Activated CD4-positive, alpha-beta memory T cell treated with anti-CD3 and anti-CD28 coated beads, Interleukin-2, amount 10 ng/mL, durations not matched to agents 7 days and 5 days (primary cell): ENCODE data around the gene SLMAP. TPM values are rescaled to one million over a fixed set of nuclear protein-coding genes. Genes with fewer than 3 reads are reported as not detected.

Source experiments
- CTCF ChIA-PET: fragments of 350-600 bp; sonication (Branson Sonifier 250); formaldehyde crosslinking; loops from one replicate; lab custom pipeline; 2021; ENCODE audit warnings: antibody characterized with exemption, inconsistent platforms; lab: Charles Lee
- POLR2A ChIA-PET: fragments of 350-600 bp; sonication (Branson Sonifier 250); formaldehyde crosslinking; loops from one replicate; lab custom pipeline; 2021; ENCODE audit warnings: antibody characterized with exemption; lab: Charles Lee
- DNase-seq: peaks from one replicate; pipeline ENCODE4 v3.0.0-alpha.2; 2020
- H3K27ac Mint-ChIP-seq: one replicate; pipeline ENCODE4 v1.8.0; 2021; ENCODE audit warnings: mild to moderate bottlenecking, mixed read lengths
- H3K27me3 Mint-ChIP-seq: one replicate; pipeline ENCODE4 v1.8.0; 2021; ENCODE audit warnings: mixed read lengths
- H3K36me3 Mint-ChIP-seq: one replicate; pipeline ENCODE4 v1.8.0; 2021; ENCODE audit warnings: low read depth, mixed read lengths
- H3K4me1 Mint-ChIP-seq: one replicate; pipeline ENCODE4 v1.8.0; 2021; ENCODE audit warnings: mixed read lengths
- H3K4me3 Mint-ChIP-seq: one replicate; pipeline ENCODE4 v1.8.0; 2021; ENCODE audit warnings: mild to moderate bottlenecking, mixed read lengths
- H3K9me3 Mint-ChIP-seq: one replicate; pipeline ENCODE4 v1.8.0; 2021; ENCODE audit warnings: mixed read lengths
- total RNA-seq, 2 experiments: library from RNA; stranded (reverse); gene quantifications; one replicate each; pipeline ENCODE4 v1.2.3, GENCODE V29; 2021

SLMAP gene
- total RNA-seq, 2 experiments from 2014 or later, result 53.4 to 55.6 TPM

GRCh38 chr3:57923752-57924151 lies 167.6 kb downstream of the SLMAP start:
- no peak for DNase-seq
- POLR2A ChIA-PET, result interaction anchor here (0.6 kb wide), 1 partner anchor 114 kb away, joined by 3 read pairs; no protein-coding TSS in a partner anchor
- H3K4me1 Mint-ChIP-seq, result peaks cover 3% of the 10 kb centered on the region
- CTCF ChIA-PET, result interaction anchor here (1.0 to 1.1 kb wide), 2 partner anchors 39 to 526 kb away, joined by 3 read pairs; no protein-coding TSS in a partner anchor
- no peak overlapping the region for H3K27ac Mint-ChIP-seq
- peaks cover 36% of the 10 kb centered on the region for H3K36me3 Mint-ChIP-seq
- H3K27me3 Mint-ChIP-seq, result no peaks in the 10 kb centered on the region
- no peaks in the 10 kb centered on the region for H3K9me3 Mint-ChIP-seq
- H3K4me3 Mint-ChIP-seq, result no peak overlapping the region

GRCh38 chr3:57927166-57927565 lies 171.1 kb downstream of the SLMAP start:
- POLR2A ChIA-PET, result no interaction called here
- no peaks in the 10 kb centered on the region for H3K9me3 Mint-ChIP-seq
- no peak for DNase-seq
- H3K4me3 Mint-ChIP-seq, result no peak overlapping the region
- peaks cover 32% of the 10 kb centered on the region for H3K36me3 Mint-ChIP-seq
- peaks cover 3% of the 10 kb centered on the region for H3K4me1 Mint-ChIP-seq
- CTCF ChIA-PET, result no interaction called here
- no peak overlapping the region for H3K27ac Mint-ChIP-seq
- H3K27me3 Mint-ChIP-seq, result no peaks in the 10 kb centered on the region

- ChIA-PET POLR2A (interaction anchor here (1.0 kb wide), 1 partner anchor 12 kb away, joined by 3 read pairs; no protein-coding TSS in a partner anchor), CTCF (no interaction called here)
- Mint-ChIP-seq H3K27ac (no peak overlapping the region), H3K4me1 (peaks cover 3% of the 10 kb centered on the region), H3K27me3 (no peaks in the 10 kb centered on the region), H3K9me3 (no peaks in the 10 kb centered on the region), H3K4me3 (no peak overlapping the region), H3K36me3 (peaks cover 36% of the 10 kb centered on the region)
- no peak for DNase-seq
Measured at GRCh38 chr3:57927916-57928315, 171.8 kb downstream of the SLMAP start.

- ChIA-PET CTCF (no interaction called here), POLR2A (interaction anchor here (1.0 kb wide), 1 partner anchor 12 kb away, joined by 3 read pairs; no protein-coding TSS in a partner anchor)
- H3K4me3 Mint-ChIP-seq, result no peak overlapping the region
- H3K27me3 Mint-ChIP-seq, result no peaks in the 10 kb centered on the region
- peaks cover 32% of the 10 kb centered on the region for H3K36me3 Mint-ChIP-seq
- H3K27ac Mint-ChIP-seq, result no peak overlapping the region
- no peaks in the 10 kb centered on the region for H3K9me3 Mint-ChIP-seq
- no peak for DNase-seq
- H3K4me1 Mint-ChIP-seq, result peaks cover 2% of the 10 kb centered on the region
Measured at GRCh38 chr3:57928511-57928910, 172.4 kb downstream of the SLMAP start.

- no peaks in the 10 kb centered on the region for H3K27me3 Mint-ChIP-seq
- no peak for DNase-seq
- POLR2A ChIA-PET, result no interaction called here
- no peak overlapping the region for H3K4me3 Mint-ChIP-seq
- H3K9me3 Mint-ChIP-seq, result no peaks in the 10 kb centered on the region
- CTCF ChIA-PET, result no interaction called here
- no peaks in the 10 kb centered on the region for H3K4me1 Mint-ChIP-seq
- peaks cover 22% of the 10 kb centered on the region for H3K36me3 Mint-ChIP-seq
- no peak overlapping the region for H3K27ac Mint-ChIP-seq
Measured at GRCh38 chr3:57929988-57930387, 173.9 kb downstream of the SLMAP start.

- ChIA-PET CTCF (no interaction called here), POLR2A (no interaction called here)
- Mint-ChIP-seq H3K27me3 (no peaks in the 10 kb centered on the region), H3K4me1 (no peaks in the 10 kb centered on the region), H3K4me3 (no peak overlapping the region), H3K9me3 (no peaks in the 10 kb centered on the region), H3K27ac (no peak overlapping the region), H3K36me3 (peaks cover 11% of the 10 kb centered on the region)
- no peak for DNase-seq
Measured at GRCh38 chr3:57933602-57934001, 177.5 kb downstream of the SLMAP start.

GRCh38 chr3:57934373-57934772 lies 178.3 kb downstream of the SLMAP start:
- H3K9me3 Mint-ChIP-seq, result no peaks in the 10 kb centered on the region
- POLR2A ChIA-PET, result no interaction called here
- peaks cover 11% of the 10 kb centered on the region for H3K36me3 Mint-ChIP-seq
- H3K4me1 Mint-ChIP-seq, result no peaks in the 10 kb centered on the region
- DNase-seq, result no peak
- no peak overlapping the region for H3K4me3 Mint-ChIP-seq
- no peaks in the 10 kb centered on the region for H3K27me3 Mint-ChIP-seq
- CTCF ChIA-PET, result no interaction called here
- no peak overlapping the region for H3K27ac Mint-ChIP-seq

GRCh38 chr3:57935539-57935938 lies 179.4 kb downstream of the SLMAP start:
- no peak for DNase-seq
- H3K36me3 Mint-ChIP-seq, result peaks cover 11% of the 10 kb centered on the region
- H3K4me1 Mint-ChIP-seq, result no peaks in the 10 kb centered on the region
- no peaks in the 10 kb centered on the region for H3K9me3 Mint-ChIP-seq
- ChIA-PET POLR2A (no interaction called here), CTCF (interaction anchor here (0.5 to 0.9 kb wide), 2 partner anchors 26 to 40 kb away, joined by 3 read pairs; no protein-coding TSS in a partner anchor)
- H3K27me3 Mint-ChIP-seq, result no peaks in the 10 kb centered on the region
- H3K4me3 Mint-ChIP-seq, result no peak overlapping the region
- H3K27ac Mint-ChIP-seq, result no peak overlapping the region

GRCh38 chr3:57937092-57937491 lies 181.0 kb downstream of the SLMAP start:
- Mint-ChIP-seq H3K4me3 (no peak overlapping the region), H3K9me3 (peaks cover 3% of the 10 kb centered on the region), H3K27ac (no peak overlapping the region), H3K27me3 (no peaks in the 10 kb centered on the region), H3K4me1 (no peaks in the 10 kb centered on the region), H3K36me3 (peaks cover 8% of the 10 kb centered on the region)
- no peak for DNase-seq
- CTCF ChIA-PET, result no interaction called here
- POLR2A ChIA-PET, result no interaction called here

- Mint-ChIP-seq H3K27ac (no peak overlapping the region), H3K4me1 (no peaks in the 10 kb centered on the region), H3K9me3 (peaks cover 3% of the 10 kb centered on the region), H3K27me3 (no peaks in the 10 kb centered on the region), H3K36me3 (no peaks in the 10 kb centered on the region), H3K4me3 (no peak overlapping the region)
- no peak for DNase-seq
- ChIA-PET POLR2A (no interaction called here), CTCF (no interaction called here)
Measured at GRCh38 chr3:57939775-57940174, 183.7 kb downstream of the SLMAP start.

- H3K27me3 Mint-ChIP-seq, result no peaks in the 10 kb centered on the region
- H3K27ac Mint-ChIP-seq, result no peak overlapping the region
- H3K4me3 Mint-ChIP-seq, result no peak overlapping the region
- ChIA-PET CTCF (no interaction called here), POLR2A (no interaction called here)
- no peak for DNase-seq
- H3K4me1 Mint-ChIP-seq, result no peaks in the 10 kb centered on the region
- H3K9me3 Mint-ChIP-seq, result peaks cover 3% of the 10 kb centered on the region
- no peaks in the 10 kb centered on the region for H3K36me3 Mint-ChIP-seq
Measured at GRCh38 chr3:57942388-57942787, 186.3 kb downstream of the SLMAP start.

GRCh38 chr3:57942872-57943283 lies 186.8 kb downstream of the SLMAP start:
- no peaks in the 10 kb centered on the region for H3K27me3 Mint-ChIP-seq
- no peak for DNase-seq
- H3K27ac Mint-ChIP-seq, result no peak overlapping the region
- no peak overlapping the region for H3K4me3 Mint-ChIP-seq
- H3K4me1 Mint-ChIP-seq, result no peaks in the 10 kb centered on the region
- peaks cover 3% of the 10 kb centered on the region for H3K9me3 Mint-ChIP-seq
- no peaks in the 10 kb centered on the region for H3K36me3 Mint-ChIP-seq
- ChIA-PET POLR2A (no interaction called here), CTCF (interaction anchor here (0.6 kb wide), 1 partner anchor 271 kb away, joined by 3 read pairs; no protein-coding TSS in a partner anchor)

- no peak overlapping the region for H3K4me3 Mint-ChIP-seq
- H3K27me3 Mint-ChIP-seq, result no peaks in the 10 kb centered on the region
- ChIA-PET POLR2A (no interaction called here), CTCF (interaction anchor here (0.6 kb wide), 1 partner anchor 270 kb away, joined by 3 read pairs; no protein-coding TSS in a partner anchor)
- no peak for DNase-seq
- peaks cover 3% of the 10 kb centered on the region for H3K9me3 Mint-ChIP-seq
- H3K4me1 Mint-ChIP-seq, result no peaks in the 10 kb centered on the region
- H3K36me3 Mint-ChIP-seq, result no peaks in the 10 kb centered on the region
- no peak overlapping the region for H3K27ac Mint-ChIP-seq
Measured at GRCh38 chr3:57943525-57944495, 187.7 kb downstream of the SLMAP start.
